RCC 7860 (cell line): ENCODE measurements around the gene PSTPIP1.

ENCODE experiments used
- DNase-seq: peaks from one replicate; pipeline ENCODE4 v3.0.0-alpha.2; 2015; ENCODE audit warnings: low spot score
- FAIRE-seq: peaks from 2 replicates; lab custom pipeline; 2012; peaks lifted over from hg19 to GRCh38; lab: Jason Lieb, UNC

PSTPIP1 gene

DNA sequence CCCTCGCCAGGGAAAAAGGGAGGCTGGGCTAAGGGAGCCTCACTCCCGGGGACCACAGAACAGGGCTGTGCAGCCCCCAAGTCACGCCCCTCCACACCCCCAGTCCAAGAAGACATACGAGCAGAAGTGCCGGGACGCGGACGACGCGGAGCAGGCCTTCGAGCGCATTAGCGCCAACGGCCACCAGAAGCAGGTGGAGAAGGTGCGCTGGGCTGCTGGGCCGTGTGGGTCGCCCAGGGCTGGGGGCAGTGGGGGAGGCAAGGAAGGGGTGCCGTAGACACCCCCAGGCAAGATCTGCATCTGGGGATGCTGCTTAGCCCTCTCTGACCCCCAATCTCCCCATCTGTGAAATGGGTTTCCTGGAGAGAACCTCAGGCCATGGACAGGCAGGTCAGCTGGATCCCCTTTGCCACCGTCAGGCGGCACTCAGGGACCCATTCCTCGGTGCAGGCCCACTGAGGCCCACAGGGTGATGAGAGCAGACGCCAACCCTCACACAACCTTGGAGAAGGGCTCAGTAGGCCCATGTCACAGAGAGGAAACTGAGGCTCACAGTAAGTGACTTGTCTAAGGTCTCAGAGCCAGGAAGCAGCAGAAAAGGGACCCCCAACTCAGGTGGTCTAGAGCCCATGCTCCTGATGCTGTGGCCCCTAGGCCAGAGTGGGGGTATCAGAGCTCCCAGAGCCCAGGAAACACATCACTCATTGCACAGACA lies 33.7 kb downstream of the PSTPIP1 start:
- FAIRE-seq, result no peak
- DNase-seq, result peak; percentile 0

DNA sequence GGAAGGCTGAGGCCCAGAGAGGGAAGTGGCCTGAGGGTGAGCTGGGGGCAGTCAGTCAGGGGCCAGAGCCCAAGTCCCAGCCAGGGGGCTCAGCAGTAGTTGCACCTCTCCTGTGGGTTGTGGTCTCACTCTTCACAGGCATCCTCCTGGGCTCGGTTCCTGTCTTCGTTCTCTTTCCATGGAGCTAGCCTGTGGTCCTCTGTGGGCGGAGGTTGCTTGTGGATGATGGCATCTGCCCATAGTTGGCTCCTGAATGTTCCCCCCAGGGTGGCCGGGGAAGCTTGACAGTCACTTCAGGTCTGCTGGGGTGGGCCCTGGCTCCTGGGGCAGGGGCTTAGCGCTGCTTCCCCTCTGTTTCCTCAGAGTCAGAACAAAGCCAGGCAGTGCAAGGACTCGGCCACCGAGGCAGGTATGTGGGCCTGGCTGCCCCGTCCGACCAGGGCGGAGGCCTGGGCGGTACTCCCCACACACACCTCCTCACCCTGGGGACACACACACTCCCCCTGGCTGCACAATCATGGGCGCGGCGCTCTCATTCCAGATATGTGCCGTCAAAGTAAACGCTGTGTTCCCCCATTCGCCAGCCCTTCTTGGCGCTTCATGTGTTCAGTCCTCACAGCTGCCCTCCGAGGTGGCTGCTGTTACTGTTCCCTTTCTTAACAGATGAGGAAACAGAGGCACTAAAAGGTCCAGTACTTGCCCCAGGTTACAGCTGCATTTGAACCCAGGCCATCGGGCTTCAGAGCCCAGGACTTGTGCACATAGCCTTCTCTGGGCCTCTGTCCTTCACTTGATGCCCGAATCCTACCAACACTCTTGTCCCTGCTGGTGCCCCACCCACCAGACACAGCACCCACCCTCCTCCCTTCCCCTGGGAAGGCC lies 34.5 kb downstream of the PSTPIP1 start:
- DNase-seq, result peak; percentile 0
- FAIRE-seq, result no peak

DNA sequence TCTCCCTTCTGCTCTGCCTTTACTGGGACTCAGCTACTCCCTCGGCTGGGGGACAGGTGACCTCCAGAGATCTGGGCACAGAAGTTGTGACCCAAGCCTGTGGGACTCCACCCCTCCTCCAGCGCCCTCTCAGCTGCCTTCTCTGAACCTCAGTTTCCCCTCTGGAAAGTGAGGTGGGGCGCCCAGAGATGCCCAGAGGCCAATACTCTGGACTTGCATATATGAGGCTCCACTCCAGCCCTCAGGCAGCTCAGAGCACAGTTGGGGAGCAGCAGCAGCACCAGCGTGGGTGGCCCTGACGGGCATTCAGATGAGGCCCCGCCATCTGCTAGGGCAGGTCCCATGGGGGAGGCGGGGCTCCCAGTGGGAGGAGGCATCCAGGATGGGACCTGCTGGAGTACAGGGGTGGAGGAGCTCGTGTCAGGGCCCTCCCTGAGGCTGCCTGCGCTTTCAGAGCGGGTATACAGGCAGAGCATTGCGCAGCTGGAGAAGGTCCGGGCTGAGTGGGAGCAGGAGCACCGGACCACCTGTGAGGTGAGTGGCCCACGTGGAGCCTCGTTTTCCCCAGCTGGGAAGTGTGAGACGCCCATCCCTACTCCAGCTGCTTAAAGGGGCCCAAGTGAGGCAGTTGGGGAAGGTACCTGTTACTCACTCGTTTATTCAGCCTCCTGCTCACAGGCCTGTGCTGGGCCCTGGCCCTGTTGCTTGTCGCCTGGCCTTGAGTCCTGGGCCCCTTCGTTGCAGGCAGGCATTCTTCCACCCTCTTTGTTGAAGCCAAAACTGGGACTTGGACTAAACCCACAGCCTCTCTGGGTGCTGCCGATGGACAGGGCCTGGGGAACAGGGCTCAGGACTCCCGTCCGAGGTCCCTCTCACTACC lies 35.4 kb downstream of the PSTPIP1 start:
- FAIRE-seq (no peak), DNase-seq (no peak)

DNA sequence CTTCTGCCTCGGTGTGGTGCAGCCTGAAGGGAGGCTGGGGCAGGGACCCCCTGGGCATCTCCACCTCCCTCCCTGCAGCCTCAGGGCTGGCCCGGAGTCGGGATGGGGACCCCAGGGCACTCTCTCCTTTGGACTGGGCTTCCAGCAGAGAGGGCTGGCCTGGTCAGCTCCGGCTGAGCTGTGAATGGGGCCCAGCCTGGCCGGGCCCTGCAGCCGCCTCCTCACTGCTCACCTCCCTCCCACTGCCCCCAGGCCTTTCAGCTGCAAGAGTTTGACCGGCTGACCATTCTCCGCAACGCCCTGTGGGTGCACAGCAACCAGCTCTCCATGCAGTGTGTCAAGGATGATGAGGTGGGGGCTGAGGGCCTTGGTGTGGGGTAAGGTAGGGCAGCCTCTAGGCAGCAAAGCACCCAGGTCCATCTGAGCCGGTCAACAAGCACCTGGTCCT lies 36.0 kb downstream of the PSTPIP1 start:
- DNase-seq, result no peak
- FAIRE-seq, result no peak

DNA sequence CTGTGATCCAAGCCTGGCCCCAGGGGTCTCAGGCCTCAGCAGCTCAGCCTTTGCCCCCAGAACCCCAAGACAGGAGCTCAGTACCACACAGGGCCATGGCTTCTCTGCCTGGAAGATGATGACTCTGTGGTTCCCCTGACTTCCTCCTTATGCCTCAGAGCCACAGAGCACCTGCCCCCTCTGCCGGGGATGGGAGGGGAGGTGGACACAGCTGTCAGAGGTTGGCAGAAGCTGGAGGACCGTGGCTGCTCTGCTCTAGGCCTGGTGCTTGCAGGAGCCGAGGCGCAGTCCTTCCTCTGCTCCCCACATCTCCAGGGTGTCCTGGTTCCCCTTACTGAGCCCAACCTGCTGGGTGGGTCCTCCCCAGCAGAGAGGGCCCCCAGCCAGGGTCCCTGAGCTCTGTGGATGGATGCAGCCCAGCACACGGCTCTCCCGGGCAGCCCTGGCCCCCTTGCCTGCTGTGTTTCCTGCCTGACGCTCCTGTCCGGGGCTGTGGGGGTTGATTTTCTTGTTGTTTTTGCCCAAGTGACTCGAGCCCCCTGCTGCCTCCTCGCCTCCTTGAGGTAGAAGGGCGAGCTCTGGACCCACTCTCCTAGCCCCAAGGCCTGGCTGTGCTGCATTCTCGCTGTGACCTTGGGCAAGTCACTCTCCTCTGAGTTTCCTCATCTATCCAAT lies 36.6 kb downstream of the PSTPIP1 start:
- FAIRE-seq (no peak), DNase-seq (no peak)

DNA sequence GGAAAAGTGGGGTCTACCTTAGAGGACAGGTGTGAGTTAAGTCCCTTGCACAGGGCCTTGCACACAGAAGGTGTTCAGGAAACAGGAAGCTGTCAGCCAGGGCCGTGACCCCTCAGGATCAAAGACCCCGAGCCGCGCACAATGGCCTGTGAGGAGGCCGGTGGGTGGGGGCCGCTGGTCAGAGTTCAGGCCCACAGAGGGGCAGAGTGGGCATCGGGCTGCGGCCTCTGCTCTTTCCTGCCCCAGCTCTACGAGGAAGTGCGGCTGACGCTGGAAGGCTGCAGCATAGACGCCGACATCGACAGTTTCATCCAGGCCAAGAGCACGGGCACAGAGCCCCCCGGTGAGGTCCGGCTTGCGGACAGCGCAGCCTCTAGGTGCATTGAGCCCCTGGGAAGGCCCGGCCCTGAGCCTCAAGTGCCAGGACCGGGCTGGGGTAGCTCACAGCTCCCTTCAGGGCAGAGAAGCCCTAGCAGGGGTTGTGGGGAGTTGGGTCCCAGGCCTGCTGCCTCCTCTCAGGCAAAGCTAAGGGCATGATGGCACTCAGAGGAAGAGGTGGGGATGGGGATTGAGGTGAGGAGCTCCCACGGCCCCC lies 37.2 kb downstream of the PSTPIP1 start:
- DNase-seq, result no peak
- no peak for FAIRE-seq

DNA sequence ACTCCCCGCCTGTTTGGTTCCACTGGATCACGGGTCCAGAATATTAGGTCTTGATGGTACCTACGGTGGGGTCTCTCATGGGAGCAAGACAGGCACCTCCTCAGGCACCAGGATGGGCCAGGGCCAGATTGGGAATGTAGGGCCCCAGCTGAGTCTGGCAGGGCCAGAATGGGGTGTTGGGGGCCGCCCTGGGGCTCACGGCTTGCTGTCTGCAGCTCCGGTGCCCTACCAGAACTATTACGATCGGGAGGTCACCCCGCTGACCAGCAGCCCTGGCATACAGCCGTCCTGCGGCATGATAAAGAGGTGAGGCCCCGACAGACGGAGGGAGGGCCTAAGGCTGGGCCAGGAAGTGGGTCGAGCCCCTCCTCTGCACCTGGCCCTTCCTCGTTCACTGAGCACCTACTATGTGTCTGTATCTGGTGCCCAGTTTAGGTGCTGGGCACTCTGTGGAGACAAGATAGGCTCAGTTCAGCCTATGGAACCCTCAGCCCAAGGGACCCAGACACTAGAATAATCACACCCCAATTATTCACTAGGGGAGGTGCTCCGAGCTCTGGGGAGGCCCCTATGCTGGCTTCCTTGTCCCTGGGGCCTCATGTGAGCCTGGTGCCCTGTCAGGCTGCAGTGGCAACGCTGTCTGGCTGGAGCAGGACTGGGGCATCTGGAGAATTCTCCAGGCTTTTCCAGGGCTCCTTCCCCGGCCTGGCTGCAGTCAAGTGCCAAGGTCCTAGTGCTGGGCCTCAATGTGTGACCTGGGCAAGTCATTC lies 37.9 kb downstream of the PSTPIP1 start:
- FAIRE-seq (no peak), DNase-seq (no peak)

DNA sequence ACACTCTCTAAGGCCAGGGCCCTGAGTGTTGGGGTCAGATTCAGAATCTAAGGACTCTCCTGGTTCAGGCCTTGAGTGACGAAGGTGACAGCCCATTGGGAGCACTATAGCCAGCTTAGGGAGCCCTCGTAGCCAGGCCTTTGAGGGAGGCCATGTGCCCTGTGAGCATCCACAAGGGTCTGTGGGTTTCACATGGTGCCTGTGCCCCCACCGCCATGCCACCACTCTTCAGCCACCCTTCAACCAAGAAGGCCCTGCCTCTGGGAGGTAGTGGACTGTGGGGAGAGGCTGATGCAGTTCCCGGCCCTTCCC lies 38.4 kb downstream of the PSTPIP1 start:
- FAIRE-seq, result no peak
- DNase-seq, result no peak

DNA sequence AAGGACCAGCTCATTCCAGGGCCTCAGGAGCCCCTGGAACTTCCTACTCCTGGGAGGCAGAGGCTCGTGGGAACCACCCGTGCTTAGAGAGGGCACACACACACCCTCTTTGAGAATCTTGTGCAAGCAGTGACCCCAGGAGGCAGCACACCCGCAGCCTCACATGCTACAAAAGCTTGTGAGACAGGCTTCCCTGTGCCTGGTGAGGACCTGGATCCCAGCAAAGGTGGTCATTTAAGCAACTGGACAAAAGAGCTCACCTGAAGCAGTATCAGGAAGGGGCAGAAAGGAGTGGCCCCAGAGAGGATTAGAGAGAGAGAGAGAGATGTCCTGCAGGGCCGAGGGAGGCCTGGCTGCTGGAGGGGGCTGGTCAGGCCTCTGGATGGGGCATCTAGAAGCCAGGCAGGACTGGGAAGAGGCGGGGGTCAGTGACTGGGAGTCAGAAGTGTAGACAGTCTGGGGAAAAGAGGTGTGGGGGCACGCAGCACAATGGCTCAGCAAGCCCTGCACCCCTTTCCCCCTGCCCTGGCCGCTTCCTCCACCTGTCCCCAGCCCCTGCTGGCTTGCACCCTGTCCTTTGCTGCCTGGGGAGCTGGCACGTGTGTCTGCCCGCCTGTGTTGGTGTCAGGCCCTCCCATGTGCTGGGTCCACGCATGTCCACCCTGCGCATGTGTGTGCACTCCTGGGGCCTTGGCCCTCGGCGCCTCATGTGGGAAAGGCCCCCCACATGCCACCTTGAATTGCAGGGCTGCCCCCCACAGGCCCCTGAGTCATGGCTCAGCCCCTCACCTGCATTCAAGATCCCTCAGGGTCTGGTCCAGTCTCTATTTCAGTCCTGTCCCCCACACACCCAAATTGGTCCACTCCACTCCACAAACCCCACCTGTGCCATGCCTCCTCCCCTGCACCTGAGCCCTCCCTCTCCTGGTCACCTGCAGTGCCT lies 39.1 kb downstream of the PSTPIP1 start:
- FAIRE-seq (no peak), DNase-seq (no peak)

DNA sequence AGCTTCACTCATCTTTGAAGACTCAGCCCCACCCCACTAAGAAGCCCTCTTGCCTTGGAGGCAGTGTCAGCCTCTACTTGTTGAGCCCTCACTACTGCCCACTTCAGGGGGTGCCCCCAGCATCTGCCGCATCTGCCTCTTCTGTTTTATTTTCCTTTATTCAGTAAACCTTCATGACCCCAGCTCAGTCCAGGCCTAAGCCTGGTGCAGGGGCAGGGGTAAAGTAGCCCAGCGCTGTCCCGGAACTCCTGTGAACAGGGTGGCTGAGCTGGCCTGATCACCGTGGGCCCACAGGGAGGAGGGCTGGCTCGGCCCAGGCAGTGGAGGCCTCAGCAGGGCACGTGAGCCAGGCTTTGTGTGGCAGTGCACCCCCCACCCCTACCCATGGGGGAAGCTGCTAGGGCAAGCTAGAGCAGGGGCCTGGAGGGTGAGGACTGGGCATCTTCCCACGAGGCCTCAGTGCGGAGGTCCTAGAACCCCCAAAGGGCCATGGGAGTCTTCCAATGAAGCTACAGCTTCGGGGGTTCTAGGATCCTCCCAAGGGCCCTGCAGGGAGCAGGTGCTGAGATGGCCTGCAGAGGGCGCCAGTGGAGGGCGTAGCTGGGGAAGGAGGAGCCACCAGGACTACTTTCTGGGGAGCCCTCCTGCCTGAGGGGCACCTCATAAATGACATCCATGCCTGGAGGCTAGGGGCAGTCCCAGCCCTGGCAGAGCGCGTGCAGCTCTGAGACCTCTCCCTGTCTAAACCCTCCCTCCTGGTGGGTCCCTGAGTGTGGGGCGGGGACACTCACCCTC lies 40.0 kb downstream of the PSTPIP1 start:
- no peak for FAIRE-seq
- DNase-seq, result no peak

DNA sequence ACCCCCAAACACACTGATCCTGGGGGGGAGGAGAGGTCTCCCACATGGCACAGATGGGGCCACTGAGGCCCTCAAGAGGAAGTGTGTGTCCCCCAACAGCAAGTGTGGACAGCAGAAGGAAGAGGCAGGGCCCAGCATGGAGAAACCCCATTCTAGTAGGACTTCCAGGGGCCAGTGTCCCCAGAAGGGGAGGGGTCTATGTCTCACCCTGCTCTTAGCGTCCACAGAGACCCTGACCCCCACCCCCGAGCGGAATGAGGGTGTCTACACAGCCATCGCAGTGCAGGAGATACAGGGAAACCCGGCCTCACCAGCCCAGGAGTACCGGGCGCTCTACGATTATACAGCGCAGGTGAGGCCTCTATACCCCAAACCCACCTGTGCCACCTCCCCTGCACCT lies 40.7 kb downstream of the PSTPIP1 start:
- no peak for FAIRE-seq
- DNase-seq, result no peak

DNA sequence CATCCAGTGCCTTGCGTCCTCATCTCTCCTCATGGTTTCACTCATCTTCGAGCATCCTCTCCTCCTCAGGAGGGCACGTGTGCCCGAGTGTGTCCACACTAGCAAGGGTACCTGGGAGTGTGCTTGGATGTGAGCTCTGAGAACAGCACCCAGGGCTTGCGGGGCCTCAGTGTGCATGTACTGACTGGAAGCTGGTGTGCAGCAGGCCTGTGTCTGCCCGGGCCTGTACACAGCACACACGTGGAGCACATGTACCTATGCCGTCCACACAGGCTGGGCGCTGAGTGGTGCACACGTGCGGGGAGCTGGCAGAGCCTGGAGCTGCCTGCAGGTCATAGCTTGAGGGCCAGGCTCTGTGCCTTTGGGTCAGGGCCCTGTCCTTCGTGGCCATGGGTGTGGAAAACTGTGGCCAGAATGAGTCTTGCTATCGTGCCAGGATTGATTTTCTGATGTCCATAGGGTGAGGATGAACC lies 41.1 kb downstream of the PSTPIP1 start:
- DNase-seq, result no peak
- no peak for FAIRE-seq

DNA sequence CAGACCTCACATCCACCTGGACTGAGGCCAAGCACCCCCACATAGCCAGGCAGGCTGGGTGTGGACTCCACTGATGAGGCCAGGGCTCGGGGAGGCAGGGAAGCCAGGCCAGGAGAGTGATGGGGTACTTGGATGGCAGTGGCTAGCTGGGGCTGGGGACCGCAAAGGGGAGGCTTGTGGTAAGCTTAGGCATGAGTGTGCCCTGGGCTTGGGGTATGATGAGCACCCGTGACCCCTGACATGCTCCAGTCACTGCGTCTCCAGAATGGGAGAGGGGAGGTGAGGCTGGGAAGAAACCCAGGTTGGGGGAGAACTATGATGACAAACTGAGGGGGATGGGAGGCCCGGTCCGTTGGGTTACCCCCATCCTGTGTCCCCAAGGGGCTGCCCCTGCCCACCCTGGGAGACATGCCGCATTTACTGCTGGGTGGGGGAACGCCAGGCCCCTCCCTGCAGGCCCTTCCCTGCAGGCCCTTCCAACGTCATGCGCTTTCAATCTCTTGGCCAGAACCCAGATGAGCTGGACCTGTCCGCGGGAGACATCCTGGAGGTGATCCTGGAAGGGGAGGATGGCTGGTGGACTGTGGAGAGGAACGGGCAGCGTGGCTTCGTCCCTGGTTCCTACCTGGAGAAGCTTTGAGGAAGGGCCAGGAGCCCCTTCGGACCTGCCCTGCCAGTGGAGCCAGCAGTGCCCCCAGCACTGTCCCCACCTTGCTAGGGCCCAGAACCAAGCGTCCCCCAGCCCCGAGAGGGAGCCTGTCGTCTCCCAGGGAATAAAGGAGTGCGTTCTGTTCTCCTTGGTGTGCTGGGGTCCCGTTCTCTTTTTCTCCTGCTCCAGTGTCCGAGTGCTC lies 41.8 kb downstream of the PSTPIP1 start:
- no peak for DNase-seq
- FAIRE-seq, result no peak

DNA sequence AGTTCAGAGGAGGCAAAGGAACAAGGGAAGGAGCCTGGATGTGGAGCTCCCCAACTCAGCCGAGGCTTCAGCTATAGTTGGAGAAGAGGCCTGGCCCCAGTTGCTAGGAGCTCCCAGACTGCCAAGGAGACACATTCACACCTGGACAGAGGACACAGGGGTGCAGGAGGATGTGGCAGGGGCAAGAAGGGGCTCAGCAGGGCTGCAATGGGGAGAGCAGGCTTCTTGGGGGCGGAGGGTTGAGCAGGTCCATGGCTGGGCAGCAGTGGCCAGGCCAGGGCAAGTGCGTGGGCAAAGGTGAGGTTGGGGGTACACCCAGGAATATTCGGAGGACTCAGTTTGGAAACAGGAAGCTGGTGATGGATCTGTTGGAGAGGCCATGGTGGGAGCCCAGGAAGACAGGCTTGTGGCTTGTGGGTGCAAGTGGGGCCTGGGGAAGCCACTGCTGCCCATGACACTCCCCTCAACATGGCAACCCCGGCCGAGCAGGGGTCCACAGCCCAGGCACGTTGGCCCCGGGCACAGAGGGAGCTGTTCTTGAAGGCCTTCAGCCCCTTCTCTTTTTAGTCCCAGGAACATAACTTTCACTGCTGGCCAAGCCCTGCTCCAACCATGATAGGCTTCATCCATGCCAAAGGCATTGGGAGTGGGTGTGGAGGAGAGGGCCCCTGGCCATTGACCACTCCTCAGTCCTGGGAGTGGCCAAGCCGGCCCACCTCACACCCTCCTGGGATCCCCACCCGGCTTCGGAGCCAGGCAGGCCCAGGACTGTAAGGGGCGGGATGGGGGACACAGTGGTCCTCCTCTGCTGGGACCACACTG lies 42.7 kb downstream of the PSTPIP1 start:
- DNase-seq (no peak), FAIRE-seq (no peak)

DNA sequence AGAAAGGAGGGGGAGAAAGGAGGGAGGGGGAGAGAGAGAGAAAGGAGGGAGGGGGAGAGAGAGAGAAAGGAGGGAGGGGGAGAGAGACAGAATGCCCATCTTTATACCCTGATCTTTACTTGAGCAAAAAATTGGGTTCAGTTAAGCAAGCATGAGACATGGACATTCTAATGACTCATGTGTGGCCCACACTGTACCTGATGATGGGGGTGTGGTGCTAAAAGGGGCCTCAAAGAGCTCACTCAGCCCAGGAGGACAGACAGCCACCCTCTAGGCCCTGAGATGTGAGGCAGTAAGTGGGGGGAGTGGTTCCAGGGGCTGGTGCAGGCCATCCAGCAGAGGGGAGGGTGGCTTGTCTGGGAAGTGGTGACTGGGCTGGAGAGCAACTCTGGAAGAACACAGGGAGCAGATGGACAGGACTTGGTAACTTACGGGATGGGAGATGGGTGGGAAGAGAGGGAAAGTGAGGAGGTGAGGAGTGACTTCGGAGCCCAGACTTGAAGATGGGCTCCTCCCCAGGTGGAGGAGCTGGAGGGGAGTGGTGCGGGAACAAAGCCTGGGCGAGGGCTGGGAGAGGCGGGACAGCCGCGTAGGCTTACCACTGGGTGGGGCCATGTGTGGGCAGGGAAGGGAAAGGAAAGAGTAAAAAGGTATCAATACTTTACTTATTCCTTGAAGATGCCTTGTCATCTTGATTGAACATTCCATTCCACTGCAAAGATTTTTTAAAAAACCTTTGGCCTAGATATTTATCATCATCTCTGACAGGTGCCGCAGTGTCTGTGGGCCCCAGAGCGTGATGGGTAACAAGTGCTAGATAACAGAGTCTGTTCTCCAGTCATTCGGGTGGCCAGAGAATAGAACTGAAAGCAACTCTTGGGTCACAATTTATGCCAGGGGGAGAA lies 43.6 kb downstream of the PSTPIP1 start:
- DNase-seq, result no peak
- FAIRE-seq, result no peak
